Chondrocyte (in vitro differentiated cells): Measurements from ENCODE around the gene EZH1. TPM values are rescaled to one million over a fixed set of nuclear protein-coding genes. Genes with fewer than 3 reads are reported as not detected.

Experiments
- DNase-seq: peaks from one replicate; pipeline ENCODE4 v3.0.0; 2021; ENCODE audit warnings: mixed read lengths, low spot score
- H3K27ac Mint-ChIP-seq: one replicate; pipeline ENCODE4 v1.8.0; 2021; ENCODE audit warnings: mild to moderate bottlenecking, moderate library complexity, mixed read lengths; ENCODE audit not compliant: unreplicated experiment
- H3K27me3 Mint-ChIP-seq: 2 replicates; pipeline ENCODE4 v1.8.0; 2021; ENCODE audit warnings: low read depth, mixed read lengths
- H3K36me3 Mint-ChIP-seq: 2 replicates; pipeline ENCODE4 v1.8.0; 2021; ENCODE audit warnings: low read depth, mixed read lengths
- H3K4me1 Mint-ChIP-seq: 2 replicates; pipeline ENCODE4 v1.8.0; 2021; ENCODE audit warnings: low read depth, mild to moderate bottlenecking, mixed read lengths
- H3K4me3 Mint-ChIP-seq: one replicate; pipeline ENCODE4 v1.8.0; 2021; ENCODE audit warnings: mild to moderate bottlenecking, moderate library complexity, mixed read lengths; ENCODE audit not compliant: unreplicated experiment
- H3K9me3 Mint-ChIP-seq: 2 replicates; pipeline ENCODE4 v1.8.0; 2021; ENCODE audit warnings: low read depth, mixed read lengths
- total RNA-seq: library from RNA; stranded (reverse); gene quantifications from 3 replicates; pipeline ENCODE4 v1.2.1, GENCODE V29; 2021
- TF ChIP-seq, protein P1 (sequence below): fragments of 200-600 bp; sonication (generic); IDR thresholded peaks from 2 replicates; pipeline ENCODE4 v1.5.0; 2021; ENCODE audit warnings: antibody characterized with exemption, mild to moderate bottlenecking, moderate library complexity

The EZH1 gene
- total RNA-seq, 1 donor from 2014 or later = 22.2 TPM

DNA sequence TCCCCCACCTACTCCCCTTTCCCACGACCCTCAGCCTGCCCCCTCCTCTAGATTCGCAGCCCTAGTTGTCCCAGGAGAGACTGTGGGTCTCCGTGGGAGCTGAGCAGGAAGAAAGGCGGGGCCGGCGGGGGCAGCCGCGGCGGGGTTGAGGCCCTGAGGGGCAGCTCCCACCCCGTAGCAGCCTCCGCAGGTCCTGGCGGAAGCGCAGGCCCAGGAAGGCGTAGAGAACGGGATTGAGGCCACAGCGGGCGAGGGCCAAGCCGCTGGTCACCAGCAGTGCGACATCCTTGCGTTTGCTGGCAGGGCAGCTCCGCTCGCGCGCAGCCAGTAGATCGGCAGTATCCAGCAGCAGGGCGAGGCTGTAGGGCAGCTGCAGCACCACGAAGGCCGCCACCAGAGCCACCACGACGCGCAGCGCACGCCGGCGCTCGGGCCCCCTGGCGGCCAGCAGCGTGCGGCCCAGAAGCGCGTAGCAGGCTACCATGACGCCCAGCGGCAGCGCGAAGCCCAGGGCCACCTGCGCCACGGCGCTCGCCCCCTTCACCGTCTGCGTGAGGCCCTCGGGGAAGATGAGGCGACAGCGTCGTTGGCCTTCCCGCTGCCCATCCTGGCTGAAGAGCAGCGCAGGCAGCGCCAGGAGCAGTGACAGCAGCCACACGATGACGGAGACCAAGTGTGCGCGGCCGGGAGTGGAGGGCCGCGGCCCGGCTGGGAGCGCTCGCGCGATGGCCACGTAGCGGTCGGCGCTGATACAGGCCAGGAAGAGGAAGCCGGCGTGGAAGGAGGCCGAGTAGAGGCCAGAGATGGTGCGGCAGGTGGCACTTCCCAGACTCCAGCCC, 65.1 kb downstream of the EZH1 start:
- TF ChIP-seq, protein P1, sequence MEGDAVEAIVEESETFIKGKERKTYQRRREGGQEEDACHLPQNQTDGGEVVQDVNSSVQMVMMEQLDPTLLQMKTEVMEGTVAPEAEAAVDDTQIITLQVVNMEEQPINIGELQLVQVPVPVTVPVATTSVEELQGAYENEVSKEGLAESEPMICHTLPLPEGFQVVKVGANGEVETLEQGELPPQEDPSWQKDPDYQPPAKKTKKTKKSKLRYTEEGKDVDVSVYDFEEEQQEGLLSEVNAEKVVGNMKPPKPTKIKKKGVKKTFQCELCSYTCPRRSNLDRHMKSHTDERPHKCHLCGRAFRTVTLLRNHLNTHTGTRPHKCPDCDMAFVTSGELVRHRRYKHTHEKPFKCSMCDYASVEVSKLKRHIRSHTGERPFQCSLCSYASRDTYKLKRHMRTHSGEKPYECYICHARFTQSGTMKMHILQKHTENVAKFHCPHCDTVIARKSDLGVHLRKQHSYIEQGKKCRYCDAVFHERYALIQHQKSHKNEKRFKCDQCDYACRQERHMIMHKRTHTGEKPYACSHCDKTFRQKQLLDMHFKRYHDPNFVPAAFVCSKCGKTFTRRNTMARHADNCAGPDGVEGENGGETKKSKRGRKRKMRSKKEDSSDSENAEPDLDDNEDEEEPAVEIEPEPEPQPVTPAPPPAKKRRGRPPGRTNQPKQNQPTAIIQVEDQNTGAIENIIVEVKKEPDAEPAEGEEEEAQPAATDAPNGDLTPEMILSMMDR = peak; percentile 93
- Mint-ChIP-seq H3K36me3 (peaks cover 3% of the 10 kb centered on the region), H3K27ac (peak overlapping the region; percentile 98), H3K9me3 (no peaks in the 10 kb centered on the region), H3K4me1 (peaks cover 52% of the 10 kb centered on the region), H3K27me3 (no peaks in the 10 kb centered on the region), H3K4me3 (peak overlapping the region; percentile 70)
- DNase-seq = no peak

DNA sequence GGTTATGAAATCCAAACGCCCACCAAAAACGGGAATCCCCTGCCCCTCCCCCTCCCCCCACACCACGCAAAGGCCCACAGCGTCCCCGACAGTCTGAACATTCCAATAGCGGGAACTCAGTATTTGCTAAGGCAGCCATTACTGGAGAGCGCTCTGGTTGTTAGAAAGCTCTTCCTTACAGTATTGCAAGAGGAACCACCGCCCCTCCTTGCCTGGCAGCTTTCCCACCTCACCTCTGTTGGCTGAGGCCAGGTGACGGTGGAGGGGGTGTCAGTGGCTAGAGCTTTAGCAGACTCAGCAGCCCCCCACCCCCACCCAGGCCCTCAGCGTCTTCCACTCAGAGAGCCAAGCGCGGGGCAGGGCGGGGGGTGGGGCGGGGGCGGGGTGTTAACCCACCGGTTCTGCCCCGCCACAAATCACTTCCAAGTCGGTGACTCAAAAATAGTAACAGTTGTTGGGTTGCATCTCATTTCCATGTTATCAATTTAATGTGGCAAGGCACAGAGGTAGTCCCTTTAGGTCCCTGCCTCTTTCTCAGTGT, 65.8 kb downstream of the EZH1 start:
- TF ChIP-seq, protein P1 = no peak
- Mint-ChIP-seq H3K4me1 (peaks cover 59% of the 10 kb centered on the region), H3K4me3 (peak overlapping the region; percentile 91), H3K27me3 (no peaks in the 10 kb centered on the region), H3K27ac (peak overlapping the region; percentile 98), H3K36me3 (no peaks in the 10 kb centered on the region), H3K9me3 (no peaks in the 10 kb centered on the region)
- no peak for DNase-seq

- H3K9me3 Mint-ChIP-seq = no peaks in the 10 kb centered on the region
These were observed 66.7 kb downstream of the EZH1 start for GRCh38 chr17:42677921-42678781.

GRCh38 chr17:42677012-42677857, 67.6 kb downstream of the EZH1 start:
- H3K4me3 Mint-ChIP-seq = peak overlapping the region; percentile 91
- no peaks in the 10 kb centered on the region for H3K9me3 Mint-ChIP-seq
- peak overlapping the region; percentile 98 for H3K27ac Mint-ChIP-seq
- H3K36me3 Mint-ChIP-seq = no peaks in the 10 kb centered on the region
- H3K4me1 Mint-ChIP-seq = peaks cover 48% of the 10 kb centered on the region
- H3K27me3 Mint-ChIP-seq = no peaks in the 10 kb centered on the region
- TF ChIP-seq, protein P1 = no peak
- peak; percentile 99 for DNase-seq

More at GRCh38 chr17:42677921-42678781, 66.7 kb downstream of the EZH1 start:
- H3K4me3 Mint-ChIP-seq = peak overlapping the region; percentile 91
- no peak for DNase-seq
- TF ChIP-seq, protein P1 = no peak
- H3K4me1 Mint-ChIP-seq = peaks cover 55% of the 10 kb centered on the region
- peak overlapping the region; percentile 98 for H3K27ac Mint-ChIP-seq
- H3K27me3 Mint-ChIP-seq = no peaks in the 10 kb centered on the region
- no peaks in the 10 kb centered on the region for H3K36me3 Mint-ChIP-seq
